Adrenal gland (tissue), 12 donors: ENCODE results near the gene LMAN1L. TPM values are rescaled to one million over a fixed set of nuclear protein-coding genes. Genes with fewer than 3 reads are reported as not detected.

Experiments used
- DNase-seq, 7 donors: peaks; one replicate each; pipeline ENCODE4 v3.0.0-alpha.2; 2019 to 2020
- H3K27ac ChIP-seq, 5 donors: fragments of 200-600 bp; sonication (generic) in 4 of 5; 1 replicate in 3 of 5; 2 replicates in 2 of 5; pipeline versions ENCODE4 v1.5.1 to v1.8.0; 2016 to 2020; ENCODE audit warnings: mild to moderate bottlenecking in 1 of 5
- H3K27me3 ChIP-seq: fragments of 200-600 bp; 2 replicates; pipeline ENCODE4 v1.8.0; 2021
- H3K36me3 ChIP-seq, 2 donors: fragments of 200-600 bp; replicated peaks in 1 of 2; 1 replicate in 1 of 2; 2 replicates in 1 of 2; pipeline versions ENCODE4 v1.5.1 to v1.8.0; 2018 to 2022
- H3K4me1 ChIP-seq, 2 donors: fragments of 200-600 bp; replicated peaks in 1 of 2; 1 replicate in 1 of 2; 2 replicates in 1 of 2; pipeline versions ENCODE4 v1.5.1 to v1.8.0; 2018 to 2021
- H3K4me3 ChIP-seq, 4 donors: fragments of 200-600 bp; sonication (generic) in 3 of 4; one replicate each; pipeline ENCODE4 v1.5.1; 2016 to 2018
- H3K9me3 ChIP-seq, 3 donors: fragments of 200-600 bp; sonication (generic) in 1 of 3; replicated peaks in 1 of 3; 1 replicate in 2 of 3; 2 replicates in 1 of 3; pipeline versions ENCODE4 v1.5.1 to v1.8.0; 2016 to 2021
- CTCF ChIP-seq, 6 experiments: fragments of 450-650 bp in 4 of 6; fragments of 200-600 bp in 2 of 6; sonication (generic) in 1 of 6; IDR thresholded peaks; 1 replicate in 5 of 6; 2 replicates in 1 of 6; pipeline versions ENCODE4 v1.5.1 to v1.8.0; 2016 to 2021; ENCODE audit warnings: antibody characterized with exemption in 6 of 6, mild to moderate bottlenecking in 2 of 6, moderate library complexity in 1 of 6
- POLR2A ChIP-seq, 2 donors: fragments of 450-650 bp; IDR thresholded peaks; one replicate each; pipeline ENCODE4 v1.6.1; 2017; ENCODE audit warnings: antibody characterized with exemption in 2 of 2, mild to moderate bottlenecking in 2 of 2, moderate library complexity in 1 of 2
- WGBS, 4 donors: extraction: QIAGEN DNeasy Blood & Tissue Kit in 2 of 4; methylation state at CpG; one replicate each; pipeline versions ENCODE4 v1.1.5 to v1.1.7; 2013 to 2017; 5-methylcytosine and 5-hydroxymethylcytosine counted together
- intact Hi-C, 2 donors: fragments of 100-400 bp; cut with DNase I; formaldehyde crosslinking; loops; one replicate each; pipeline versions ENCODE4 v1.14.1 to v1.15.0; 2022 to 2023
- polyA plus RNA-seq, 3 donors: library from polyadenylated mRNA; stranded (reverse); fragments of 200-250 nt in 2 of 3; fragments of 350-450 nt in 1 of 3; fragmentation: Illumina TruSeq in 1 of 3; extraction: RNeasy Lipid Tissue Mini Kit (QIAGEN cat#74804) in 1 of 3; gene quantifications; one replicate each; pipeline ENCODE4 v1.2.3, GENCODE V29; 2013 to 2014
- total RNA-seq, 9 donors: library from RNA; depleted of rRNA in 4 of 9; stranded (reverse); fragments of >200 nt in 4 of 9; fragments of 120-200 nt in 1 of 9; fragmentation: NEBNext Ultra II Directional in 1 of 9; extraction: Animal tissue kit (Norgen Biotek cat#: 25700) in 1 of 9; gene quantifications; one replicate each; pipeline versions ENCODE4 v1.1.0 to v1.2.4, GENCODE V29; 2013 to 2023
- donor health status: healthy with polysubstance abuse.
- donor health status: Bipolar disorder and iron deficiency.
- donor health status: DM: yes; HTN: yes; CAD: no.
- donor health status: DM: no; HTN: no; CAD: no.
- donor health status: DM: no; HTN: no; CAD: no.
- donor health status: DM: yes; HTN: yes; CAD: no.

The LMAN1L gene
- total and polyA plus RNA-seq, 12 donors: 0.28 to 12.5 (median 5.1) TPM; not detected in 1

DNA sequence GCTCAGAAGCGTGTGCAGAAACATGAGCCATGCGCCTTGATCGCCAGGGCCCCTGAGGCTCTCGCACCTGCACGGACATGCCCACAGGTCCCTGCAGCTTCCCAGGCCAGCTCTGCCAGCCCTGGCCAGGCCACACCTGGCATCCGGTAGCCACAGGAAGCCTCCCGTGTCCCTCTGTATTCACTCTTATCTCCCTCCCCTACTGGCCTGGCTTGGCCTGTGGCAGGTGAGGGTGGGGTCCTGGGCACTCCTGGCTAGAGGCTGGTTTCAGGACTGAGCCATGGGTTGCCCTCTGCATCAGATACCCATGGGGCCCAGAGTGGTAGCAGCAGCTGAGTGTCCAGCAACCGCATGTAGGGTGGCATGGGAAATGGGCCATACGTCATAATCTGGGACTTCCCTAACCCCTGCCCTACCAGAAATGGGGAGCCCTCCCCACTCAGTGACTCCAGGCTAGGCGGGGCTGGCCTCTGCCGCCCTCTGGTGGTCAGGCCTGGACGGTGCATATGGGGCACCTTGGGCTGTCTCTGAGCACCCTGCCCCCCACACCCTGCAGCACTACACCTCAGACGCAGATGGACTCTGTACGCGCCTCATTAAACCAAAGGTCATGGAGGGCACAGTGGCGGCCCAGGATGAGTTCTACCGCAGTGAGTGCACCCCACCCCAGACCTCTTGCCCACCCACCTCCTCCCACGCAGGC, 12.6 kb upstream of the LMAN1L start:
- intact Hi-C loops: no loop called here
- WGBS, 4 donors: 29 to 73% (median 49%) methylated on average over 3 to 18 of the region's 18 CpGs
- Histone ChIP-seq H3K27me3 (no peaks in the 10 kb centered on the region), H3K36me3 (peaks cover 0 to 42% of the 10 kb centered on the region in 2 donors), H3K4me1 (no peaks in the 10 kb centered on the region), H3K9me3 (no peaks in the 10 kb centered on the region), H3K27ac (no peak overlapping the region), H3K4me3 (no peak overlapping the region)
- DNase-seq: peak; percentile 69 to 88 (median 79)
- TF ChIP-seq POLR2A (IDR thresholded peaks at IDR 0.05): no peak
- peak; percentile 92 to 96 (median 94) for TF ChIP-seq CTCF (IDR thresholded peaks at IDR 0.05)

GRCh38 chr15:74800559-74801094, 12.0 kb upstream of the LMAN1L start:
- Histone ChIP-seq H3K36me3 (peaks cover 0 to 42% of the 10 kb centered on the region in 2 donors), H3K9me3 (no peaks in the 10 kb centered on the region), H3K4me3 (no peak overlapping the region), H3K4me1 (no peaks in the 10 kb centered on the region), H3K27me3 (no peaks in the 10 kb centered on the region), H3K27ac (no peak overlapping the region)
- TF ChIP-seq POLR2A (IDR thresholded peaks at IDR 0.05) (no peak), CTCF (IDR thresholded peaks at IDR 0.05) (no peak)
- 71 to 84% (median 81%) methylated on average over 7 to 20 of the region's 20 CpGs for WGBS, 4 donors
- no peak for DNase-seq
- intact Hi-C loops: no loop called here

DNA sequence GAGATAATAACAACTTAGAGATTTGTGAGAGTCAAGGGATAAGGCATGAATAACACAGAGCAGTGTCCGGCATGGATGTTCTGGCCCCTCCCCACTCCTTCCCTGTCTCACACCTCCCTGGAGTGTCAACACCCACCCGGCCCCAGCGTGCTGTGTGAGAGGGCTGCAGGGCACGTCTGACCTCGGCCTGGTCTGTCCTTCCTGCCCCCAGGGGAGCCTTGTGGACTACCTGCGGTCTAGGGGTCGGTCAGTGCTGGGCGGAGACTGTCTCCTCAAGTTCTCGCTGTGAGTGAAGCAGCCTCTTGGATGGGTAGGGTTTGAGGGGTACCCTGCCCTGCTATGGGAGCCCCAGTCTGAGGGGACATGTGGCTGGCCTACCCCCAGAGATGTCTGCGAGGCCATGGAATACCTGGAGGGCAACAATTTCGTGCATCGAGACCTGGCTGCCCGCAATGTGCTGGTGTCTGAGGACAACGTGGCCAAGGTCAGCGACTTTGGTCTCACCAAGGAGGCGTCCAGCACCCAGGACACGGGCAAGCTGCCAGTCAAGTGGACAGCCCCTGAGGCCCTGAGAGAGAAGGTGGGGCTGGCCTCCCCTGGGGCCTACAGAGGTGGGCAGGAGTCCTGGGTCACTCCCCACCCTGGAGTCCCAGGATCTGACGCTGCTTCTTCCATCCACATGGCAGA, 11.2 kb upstream of the LMAN1L start:
- no peak for TF ChIP-seq POLR2A (IDR thresholded peaks at IDR 0.05)
- no peak for TF ChIP-seq CTCF (IDR thresholded peaks at IDR 0.05)
- H3K4me1 ChIP-seq: no peaks in the 10 kb centered on the region
- no peak overlapping the region for H3K4me3 ChIP-seq
- H3K9me3 ChIP-seq: no peaks in the 10 kb centered on the region
- DNase-seq: no peak
- no peaks in the 10 kb centered on the region for H3K27me3 ChIP-seq
- H3K27ac ChIP-seq: no peak overlapping the region
- peaks cover 0 to 42% of the 10 kb centered on the region in 2 donors for H3K36me3 ChIP-seq
- 87 to 90% (median 89%) methylated on average over 7 to 18 of the region's 18 CpGs for WGBS, 4 donors
- intact Hi-C loops: no loop called here

DNA sequence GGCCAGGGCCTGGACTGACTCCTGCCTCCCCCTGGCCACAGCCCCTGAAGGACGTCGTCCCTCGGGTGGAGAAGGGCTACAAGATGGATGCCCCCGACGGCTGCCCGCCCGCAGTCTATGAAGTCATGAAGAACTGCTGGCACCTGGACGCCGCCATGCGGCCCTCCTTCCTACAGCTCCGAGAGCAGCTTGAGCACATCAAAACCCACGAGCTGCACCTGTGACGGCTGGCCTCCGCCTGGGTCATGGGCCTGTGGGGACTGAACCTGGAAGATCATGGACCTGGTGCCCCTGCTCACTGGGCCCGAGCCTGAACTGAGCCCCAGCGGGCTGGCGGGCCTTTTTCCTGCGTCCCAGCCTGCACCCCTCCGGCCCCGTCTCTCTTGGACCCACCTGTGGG, 10.3 kb upstream of the LMAN1L start:
- H3K4me1 ChIP-seq: peaks cover 5 to 6% of the 10 kb centered on the region in 2 donors
- DNase-seq: no peak
- no peaks in the 10 kb centered on the region for H3K27me3 ChIP-seq
- peaks cover 0 to 42% of the 10 kb centered on the region in 2 donors for H3K36me3 ChIP-seq
- H3K9me3 ChIP-seq: no peaks in the 10 kb centered on the region
- intact Hi-C loops: no loop called here
- no peak overlapping the region for H3K4me3 ChIP-seq
- H3K27ac ChIP-seq: no peak overlapping the region
- TF ChIP-seq POLR2A (IDR thresholded peaks at IDR 0.05) (no peak), CTCF (IDR thresholded peaks at IDR 0.05) (no peak)
- WGBS, 4 donors: 90 to 92% (median 92%) methylated on average over 5 to 20 of the region's 20 CpGs
